ENCODE data around the gene TTLL4.

TTLL4 gene

GRCh38 chr2:218786133-218786532 is 75.5 kb downstream of the TTLL4 start:
- DNase-seq: no peak

DNA sequence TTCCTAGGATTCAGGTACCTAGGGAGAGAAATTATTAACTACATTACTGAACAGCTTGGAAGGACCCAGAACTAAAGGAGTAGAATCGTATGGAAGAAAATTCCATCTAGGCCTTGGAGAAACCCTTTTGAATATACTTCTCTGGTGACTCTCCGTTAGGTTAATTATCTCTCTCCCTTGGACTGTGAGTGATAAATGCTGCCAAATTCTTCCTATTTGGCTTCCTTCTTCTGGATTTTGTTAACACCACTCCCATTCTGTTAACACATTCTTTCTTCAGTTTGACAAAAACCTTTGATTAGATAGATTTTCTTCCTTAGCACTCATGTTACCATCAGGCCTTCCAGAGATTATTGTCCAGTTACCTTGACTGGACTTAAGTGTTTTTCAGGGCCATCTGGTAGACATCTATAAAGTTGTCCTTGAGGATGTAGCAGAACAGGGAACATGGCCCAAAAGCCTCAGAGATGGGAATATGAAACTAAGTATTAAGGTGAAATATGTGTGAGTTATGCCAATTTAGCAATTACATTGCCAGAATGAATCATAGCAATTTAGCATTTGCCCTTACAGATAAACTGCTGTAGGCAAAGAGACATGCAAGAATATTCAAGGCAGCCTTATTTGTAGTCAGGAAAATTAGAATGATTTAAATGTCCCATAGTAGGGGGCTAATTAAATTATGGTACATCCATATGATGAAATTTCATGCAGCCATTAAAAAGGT is 78.1 kb downstream of the TTLL4 start:
- DNase-seq: no peak

DNA sequence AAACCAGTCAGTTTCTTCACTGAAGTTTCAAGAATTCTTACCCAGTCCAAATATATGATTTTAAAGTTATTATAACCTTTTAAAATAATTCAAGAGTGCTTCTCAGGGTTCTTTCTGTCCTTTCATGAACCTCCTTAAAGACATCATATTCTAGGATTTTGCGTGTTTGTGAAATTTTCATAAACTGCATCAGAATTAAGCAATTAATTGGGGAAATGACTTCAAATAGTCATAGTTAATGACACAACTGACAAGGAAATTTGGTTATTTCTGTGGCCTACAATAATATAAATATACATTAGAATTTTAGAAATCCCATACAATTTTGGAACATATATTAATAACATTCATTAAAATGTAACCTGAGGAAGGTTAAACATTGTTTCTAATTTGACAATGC is 81.8 kb downstream of the TTLL4 start:
- no peak for DNase-seq

DNA sequence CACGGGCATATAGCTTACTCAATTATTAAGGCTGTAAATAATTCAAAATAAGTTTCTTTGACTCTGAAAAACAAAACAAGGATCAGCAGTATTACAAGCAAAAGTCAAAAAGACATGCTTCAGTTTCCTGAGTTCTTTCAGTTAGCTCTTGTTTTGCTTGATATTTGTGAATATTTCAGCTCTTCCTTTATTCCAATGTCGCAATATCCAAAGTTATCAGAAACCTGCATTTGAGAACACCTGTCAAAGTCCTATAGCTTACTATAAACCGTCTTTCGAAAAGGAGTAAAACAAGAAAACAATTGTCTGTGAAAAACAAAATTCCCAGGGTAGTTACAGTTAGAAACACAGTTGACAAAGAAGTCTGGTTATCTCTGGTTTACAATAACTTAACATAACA is 86.1 kb downstream of the TTLL4 start:
- DNase-seq: no peak

DNA sequence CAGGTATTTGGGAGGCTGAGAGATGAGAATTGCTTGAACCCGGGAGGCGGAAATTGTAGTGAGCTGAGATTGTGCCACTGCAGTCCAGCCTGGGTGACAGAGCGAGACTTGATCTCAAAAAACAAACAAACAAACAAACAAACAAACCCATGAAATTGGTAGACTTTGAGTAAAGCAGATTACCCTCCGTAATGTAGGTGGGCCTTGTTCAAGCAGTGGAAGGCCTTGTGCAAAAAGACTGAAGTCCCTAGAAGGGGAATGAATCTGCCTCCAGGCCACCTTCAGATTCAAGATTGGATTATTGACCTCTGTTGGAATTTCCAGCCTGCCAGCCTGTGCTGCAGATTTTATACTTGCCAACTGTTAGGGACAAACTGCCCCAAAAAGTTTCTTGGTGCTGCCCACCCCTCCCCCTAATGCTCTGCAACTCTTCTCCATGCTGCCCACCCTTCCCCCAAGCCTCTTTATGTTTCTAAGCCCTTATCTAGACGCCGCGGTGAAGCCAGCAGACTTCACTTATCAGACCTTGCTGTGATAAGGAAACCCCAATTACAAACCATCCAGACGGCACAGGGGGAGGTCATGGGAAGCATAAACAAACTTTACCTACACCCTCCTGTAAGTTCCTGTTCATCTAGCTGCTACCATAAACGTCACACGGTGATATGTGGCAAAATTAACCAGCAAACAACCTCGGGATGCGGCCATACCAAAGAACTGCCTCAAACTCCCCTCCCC is 88.3 kb downstream of the TTLL4 start:
- DNase-seq: no peak

GRCh38 chr2:218799990-218800389 is 89.4 kb downstream of the TTLL4 start:
- no peak for DNase-seq

DNA sequence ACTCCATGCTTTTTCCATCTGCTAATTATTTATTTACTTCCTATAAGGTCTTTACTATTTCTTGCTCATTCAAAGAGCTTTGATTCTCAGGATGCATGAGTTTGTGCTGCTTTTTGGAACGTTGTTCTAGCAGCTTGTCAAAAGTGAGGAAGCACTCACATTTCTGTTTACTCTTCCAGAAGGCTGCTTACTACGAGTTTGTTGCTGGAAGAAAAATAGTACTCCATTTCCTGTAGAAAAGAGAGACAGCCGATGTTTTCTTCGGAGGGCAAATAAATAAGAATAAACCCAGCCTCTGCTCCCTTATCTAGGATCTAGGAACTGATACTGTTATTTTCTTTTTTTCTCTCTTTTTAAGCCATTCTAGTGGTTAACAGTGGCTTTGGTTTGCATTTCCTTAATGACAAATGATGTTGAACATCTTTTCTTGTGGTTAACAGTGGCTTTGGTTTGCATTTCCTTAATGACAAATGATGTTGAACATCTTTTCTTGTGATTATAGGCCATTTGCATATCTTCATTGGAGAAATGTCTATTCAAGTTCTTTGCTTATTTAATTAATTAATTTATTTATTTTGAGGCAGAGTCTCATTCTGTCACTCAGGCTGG is 91.9 kb downstream of the TTLL4 start:
- no peak for DNase-seq

- DNase-seq: no peak
Measured at GRCh38 chr2:218804817-218805216, 94.2 kb downstream of the TTLL4 start.

Measured in activated T-cell treated with anti-CD3 and anti-CD28 coated beads for 4 hours (primary cell).